ENCODE data around the gene PLCB2.

Gene PLCB2

GRCh38 chr15:40282869-40283614 is 24.7 kb downstream of the PLCB2 start, which contains the start of gene ANKRD63:
ANKRD63 (minus strand) TSS chr15:40283064; CDS start chr15:40282586, 478 bp downstream.
- DNase-seq = no peak

GRCh38 chr15:40282147-40282868 is 25.4 kb downstream of the PLCB2 start:
- DNase-seq = peak; percentile 55

- DNase-seq = no peak
Observed at GRCh38 chr15:40281801-40282146, 26.0 kb downstream of the PLCB2 start.

- DNase-seq = no peak
Observed at GRCh38 chr15:40281057-40281800, 26.5 kb downstream of the PLCB2 start.

GRCh38 chr15:40280260-40281056 is 27.3 kb downstream of the PLCB2 start:
- no peak for DNase-seq

- DNase-seq = no peak
Observed at GRCh38 chr15:40279437-40280141, 28.1 kb downstream of the PLCB2 start.

- DNase-seq = no peak
Observed at GRCh38 chr15:40278026-40278425, 29.7 kb downstream of the PLCB2 start.

GRCh38 chr15:40277471-40277870 is 30.3 kb downstream of the PLCB2 start:
- no peak for DNase-seq

- no peak for DNase-seq
Observed at GRCh38 chr15:40276927-40277326, 30.8 kb downstream of the PLCB2 start.

- DNase-seq = no peak
Observed at GRCh38 chr15:40275954-40276353, 31.8 kb downstream of the PLCB2 start.

GRCh38 chr15:40275523-40275922 is 32.2 kb downstream of the PLCB2 start:
- DNase-seq = no peak

GRCh38 chr15:40274350-40275274 is 33.1 kb downstream of the PLCB2 start:
- DNase-seq = peak; percentile 75

- DNase-seq = no peak
Observed at GRCh38 chr15:40273428-40273827, 34.3 kb downstream of the PLCB2 start.

GRCh38 chr15:40272485-40273056 is 35.2 kb downstream of the PLCB2 start:
- DNase-seq = no peak

GRCh38 chr15:40271685-40272484 is 35.9 kb downstream of the PLCB2 start:
- DNase-seq = no peak

- no peak for DNase-seq
Observed at GRCh38 chr15:40270246-40270995, 37.3 kb downstream of the PLCB2 start.

GRCh38 chr15:40269604-40270003 is 38.1 kb downstream of the PLCB2 start:
- DNase-seq = no peak

GRCh38 chr15:40267670-40268069 is 40.1 kb downstream of the PLCB2 start:
- no peak for DNase-seq

- no peak for DNase-seq
Observed at GRCh38 chr15:40266828-40267304, 40.9 kb downstream of the PLCB2 start.
